GM19324 (cell line): ENCODE measurements around the gene NUSAP1.
A peak's percentile ranks its signal among the peaks of the same experiment; 100 is the strongest.
"Not testable (repeated sequence)": the region's sequence is repeated elsewhere in the genome, so short reads cannot be mapped to it uniquely, and the experiment has no call there.

ENCODE experiments used
- ATAC-seq: cut with Tn5 transposase; IDR thresholded peaks from one replicate; pipeline ENCODE4 v1.9.1; 2021; ENCODE audit warnings: mild to moderate bottlenecking, moderate library complexity; ENCODE audit not compliant: unreplicated experiment, low FRiP score

NUSAP1 gene

GRCh38 chr15:41407341-41407740 is 74.7 kb downstream of the NUSAP1 start:
- no peak for ATAC-seq

- ATAC-seq = no peak
These were observed 75.6 kb downstream of the NUSAP1 start for GRCh38 chr15:41408234-41408641.

GRCh38 chr15:41411031-41411430 is 78.3 kb downstream of the NUSAP1 start:
- no peak for ATAC-seq

GRCh38 chr15:41411441-41411840 is 78.8 kb downstream of the NUSAP1 start:
- ATAC-seq = no peak

- peak; percentile 1 for ATAC-seq
These were observed 83.6 kb downstream of the NUSAP1 start for GRCh38 chr15:41416128-41416741.

- peak; percentile 86 for ATAC-seq
These were observed 84.2 kb downstream of the NUSAP1 start, which contains the start of gene RTF1 for GRCh38 chr15:41416742-41417417. Gene RTF1, plus strand, starts transcription at chr15:41417095. Its CDS starts 21 bp downstream, at chr15:41417116.

- peak; percentile 49 for ATAC-seq
These were observed 84.9 kb downstream of the NUSAP1 start for GRCh38 chr15:41417418-41418195.

- peak; percentile 68 for ATAC-seq
These were observed 91.4 kb downstream of the NUSAP1 start for GRCh38 chr15:41423979-41424659.

- ATAC-seq = no peak
These were observed 92.1 kb downstream of the NUSAP1 start for GRCh38 chr15:41424809-41425208.

GRCh38 chr15:41425907-41426306 is 93.2 kb downstream of the NUSAP1 start:
- ATAC-seq = not testable (repeated sequence)

GRCh38 chr15:41429003-41429890 is 96.6 kb downstream of the NUSAP1 start:
- no peak for ATAC-seq
